Measurements from ENCODE around the gene RBM4. TPM values are rescaled to one million over a fixed set of nuclear protein-coding genes. Genes with fewer than 3 reads are reported as not detected.

RBM4 gene
- total and polyA plus RNA-seq, 9 of the 15 experiments (the other 6 are each of a cell fraction or from before 2014, with no cell fraction given) = 81.6 to 233 (median 122) TPM

- no peak for TF ChIP-seq RERE (CRISPR knock-in tag; IDR thresholded peaks at IDR 0.05; ENCODE audit: borderline replicate concordance)
- no peak for TF ChIP-seq KDM2B (CRISPR knock-in tag; IDR thresholded peaks at IDR 0.05)
- no peak for TF ChIP-seq DPF2 (IDR thresholded peaks at IDR 0.05)
- TF ChIP-seq ZNF197 (CRISPR knock-in tag; IDR thresholded peaks at IDR 0.05; ENCODE audit: low read depth) = no peak
- TF ChIP-seq RUNX1 (IDR thresholded peaks at IDR 0.05; ENCODE audit: low read depth) = peak; percentile 65; the same call in 1 of the 2 replicates
- TF ChIP-seq E2F3 (CRISPR knock-in tag; IDR thresholded peaks at IDR 0.05) = no peak
- peak; percentile 16 for TF ChIP-seq ZFP36 (IDR thresholded peaks at IDR 0.05; ENCODE audit: low read depth, low read length, partially characterized antibody)
- TF ChIP-seq ZNF140 (CRISPR knock-in tag; IDR thresholded peaks at IDR 0.05) = no peak
- TF ChIP-seq MAX (CRISPR knock-in tag; IDR thresholded peaks at IDR 0.05) = peak; percentile 43
- peak; percentile 92 for TF ChIP-seq CTBP1 (IDR thresholded peaks at IDR 0.05; ENCODE audit: borderline replicate concordance)
- no peak for TF ChIP-seq E2F1 (CRISPR knock-in tag; IDR thresholded peaks at IDR 0.05)
- no peak for TF ChIP-seq ZNF77 (CRISPR knock-in tag; IDR thresholded peaks at IDR 0.05)
- no peak for TF ChIP-seq ZNF408 (CRISPR knock-in tag; IDR thresholded peaks at IDR 0.05; ENCODE audit: low read depth)
- no peak for TF ChIP-seq NFRKB (IDR thresholded peaks at IDR 0.05; ENCODE audit: low read depth)
- TF ChIP-seq TFAM (CRISPR knock-in tag; conservative IDR thresholded peaks at IDR 0.05) = no peak
- peak; percentile 83; the same call in 1 of the 2 replicates for TF ChIP-seq HDGF (IDR thresholded peaks at IDR 0.05)
- TF ChIP-seq MEIS2 (IDR thresholded peaks at IDR 0.05; ENCODE audit: partially characterized antibody) = peak; percentile 42
- no peak for TF ChIP-seq RHOXF2B (CRISPR knock-in tag; conservative IDR thresholded peaks at IDR 0.05)
- TF ChIP-seq RB1 (IDR thresholded peaks at IDR 0.05; ENCODE audit: low read depth) = peak; percentile 70; the same call in 1 of the 2 replicates
- no peak for TF ChIP-seq TRIM28 (IDR thresholded peaks at IDR 0.05)
- TF ChIP-seq MITF (IDR thresholded peaks at IDR 0.05) = no peak
- TF ChIP-seq CCAR2 (IDR thresholded peaks at IDR 0.05; ENCODE audit: low read depth, low read length) = no peak
- TF ChIP-seq BACH1 (tag; IDR thresholded peaks at IDR 0.05) = no peak
- no peak for TF ChIP-seq TAF7 (tag; IDR thresholded peaks at IDR 0.05)
Measured at GRCh38 chr11:66694732-66695207, 56.3 kb downstream of the RBM4 start (continued).
